NCI-H2171 treated with DMSO at 0.1 percent for 48 hours (cell line): ENCODE data around the gene ALOX12B.
"Not testable (repeated sequence)": the region's sequence is repeated elsewhere in the genome, so short reads cannot be mapped to it uniquely, and the experiment has no call there.

Experiments used
- DNase-seq: peaks from one replicate; lab custom pipeline; 2025; lab: John Stamatoyannopoulos, UW

The ALOX12B gene

GRCh38 chr17:8044819-8045810 lies 42.4 kb downstream of the ALOX12B start:
- no peak for DNase-seq

GRCh38 chr17:8041979-8042378 lies 45.5 kb downstream of the ALOX12B start:
- DNase-seq: peak; percentile 7

- peak; percentile 50 for DNase-seq
These were observed 46.1 kb downstream of the ALOX12B start for GRCh38 chr17:8041249-8041928.

- no peak for DNase-seq
These were observed 47.8 kb downstream of the ALOX12B start for GRCh38 chr17:8039611-8040168.

GRCh38 chr17:8038954-8039610 lies 48.4 kb downstream of the ALOX12B start, which contains the start of gene ALOX15B:
TSS of gene ALOX15B (plus strand) at chr17:8039059. CDS start at chr17:8039156, 97 bp downstream.
- DNase-seq: no peak

GRCh38 chr17:8032442-8032841 lies 55.1 kb downstream of the ALOX12B start:
- no peak for DNase-seq

DNA sequence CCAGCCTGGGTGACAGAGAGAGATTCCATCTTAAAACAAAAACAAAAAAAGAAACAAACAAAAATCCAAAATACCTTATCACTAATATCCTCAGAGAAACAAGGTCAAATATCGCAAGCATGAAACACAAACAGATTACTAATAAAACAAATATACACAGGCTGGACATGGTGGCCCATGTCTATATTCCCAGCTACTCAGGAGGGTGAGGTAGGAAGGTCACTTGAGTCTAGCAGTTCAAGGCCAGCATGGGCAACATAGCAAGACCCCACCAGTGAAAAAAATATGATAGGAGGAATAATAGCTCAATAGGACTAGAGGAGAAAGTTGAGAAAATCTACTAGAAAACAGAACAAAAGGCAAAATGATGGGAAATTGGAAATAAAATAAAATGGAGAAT lies 55.6 kb downstream of the ALOX12B start:
- no peak for DNase-seq

DNA sequence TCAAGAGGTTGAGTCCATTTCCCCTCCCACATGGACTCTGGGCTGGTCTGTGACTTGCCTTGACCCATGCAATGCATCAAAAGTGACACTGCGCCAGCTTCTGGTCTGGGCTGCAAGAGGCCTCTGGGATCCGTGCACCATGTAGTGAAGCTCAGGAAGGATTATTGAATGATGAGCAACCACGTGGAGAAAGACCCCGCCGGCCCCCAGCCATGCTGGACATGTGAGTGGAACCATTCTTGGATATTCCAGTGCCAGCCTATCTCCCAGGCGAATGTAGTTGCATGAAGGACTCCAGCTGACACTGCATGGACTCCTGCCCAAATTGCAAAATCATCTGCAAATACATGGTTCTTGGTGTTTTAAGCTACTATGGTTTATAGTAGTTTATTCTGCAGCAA lies 56.3 kb downstream of the ALOX12B start:
- no peak for DNase-seq

- DNase-seq: no peak
These were observed 58.4 kb downstream of the ALOX12B start for GRCh38 chr17:8029121-8029520.

DNA sequence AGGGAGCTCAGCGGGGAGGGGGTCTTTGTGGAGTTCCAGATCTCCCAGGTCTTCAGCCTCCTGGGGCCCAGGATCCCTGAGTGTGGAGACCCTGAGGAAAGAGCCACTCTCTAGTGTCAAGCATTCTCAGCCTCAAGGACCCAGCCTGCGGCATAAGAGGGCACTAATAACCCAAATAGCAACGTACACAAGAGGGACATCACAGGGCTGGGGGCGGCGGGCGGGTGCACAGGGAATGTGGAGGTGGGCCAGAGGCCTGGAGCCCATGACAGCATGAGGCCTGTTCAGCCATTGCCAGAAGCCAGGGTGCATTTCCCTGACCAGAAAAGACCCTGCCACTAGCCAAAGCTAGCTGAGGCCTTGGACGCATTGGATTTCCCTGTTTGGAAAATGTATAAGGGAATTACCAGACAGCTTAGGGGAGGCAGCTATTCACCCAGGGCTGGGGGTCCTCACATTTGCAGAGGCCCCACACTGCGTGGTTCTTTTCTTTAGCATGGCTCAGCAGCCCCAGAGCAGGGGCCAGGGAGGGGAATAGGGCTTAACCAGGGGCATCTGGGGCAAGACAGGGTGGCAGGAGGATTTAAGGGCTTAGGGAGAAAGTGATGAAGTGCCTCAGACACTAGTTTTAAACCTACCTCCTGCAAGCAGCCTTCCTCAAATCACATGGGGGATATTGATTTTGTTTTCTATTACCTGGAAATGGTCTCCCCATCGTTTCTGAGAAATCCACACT lies 62.2 kb downstream of the ALOX12B start:
- DNase-seq: no peak

DNA sequence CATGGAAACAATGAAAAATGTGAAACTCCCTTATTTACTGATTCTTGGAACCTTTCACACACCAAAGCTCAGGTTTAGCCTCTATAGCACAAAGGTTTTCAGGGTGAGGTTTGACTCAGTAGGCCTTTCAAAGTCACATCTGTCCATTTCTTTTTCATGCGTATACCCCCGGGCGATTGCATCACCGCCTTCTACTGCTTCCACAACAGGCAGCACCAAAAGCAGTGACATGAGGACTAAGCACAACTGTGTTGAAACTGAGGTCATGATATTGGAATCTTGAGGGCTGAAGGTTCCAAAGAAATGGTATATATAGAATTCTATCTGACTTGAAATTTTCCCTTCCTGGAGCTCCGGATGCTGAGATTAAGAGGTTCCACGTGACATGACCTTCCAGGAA lies 63.4 kb downstream of the ALOX12B start:
- DNase-seq: not testable (repeated sequence)
